LHCN-M2 (cell line): Measurements from ENCODE around the gene TEAD1. TPM values are rescaled to one million over a fixed set of nuclear protein-coding genes. Genes with fewer than 3 reads are reported as not detected.

Experiments
- DNase-seq: peaks from one replicate; pipeline ENCODE4 v3.0.0-alpha.2; 2012; ENCODE audit warnings: low read depth
- total RNA-seq: library from RNA; depleted of rRNA; stranded (reverse); fragments of >200 nt; gene quantifications from 2 replicates; pipeline ENCODE4 v1.2.3, GENCODE V29; 2014

Gene TEAD1
- total RNA-seq, 1 experiment from 2014 or later = 105 TPM

- DNase-seq = no peak
These were observed 305.9 kb downstream of the TEAD1 start for GRCh38 chr11:12979928-12980689.

DNA sequence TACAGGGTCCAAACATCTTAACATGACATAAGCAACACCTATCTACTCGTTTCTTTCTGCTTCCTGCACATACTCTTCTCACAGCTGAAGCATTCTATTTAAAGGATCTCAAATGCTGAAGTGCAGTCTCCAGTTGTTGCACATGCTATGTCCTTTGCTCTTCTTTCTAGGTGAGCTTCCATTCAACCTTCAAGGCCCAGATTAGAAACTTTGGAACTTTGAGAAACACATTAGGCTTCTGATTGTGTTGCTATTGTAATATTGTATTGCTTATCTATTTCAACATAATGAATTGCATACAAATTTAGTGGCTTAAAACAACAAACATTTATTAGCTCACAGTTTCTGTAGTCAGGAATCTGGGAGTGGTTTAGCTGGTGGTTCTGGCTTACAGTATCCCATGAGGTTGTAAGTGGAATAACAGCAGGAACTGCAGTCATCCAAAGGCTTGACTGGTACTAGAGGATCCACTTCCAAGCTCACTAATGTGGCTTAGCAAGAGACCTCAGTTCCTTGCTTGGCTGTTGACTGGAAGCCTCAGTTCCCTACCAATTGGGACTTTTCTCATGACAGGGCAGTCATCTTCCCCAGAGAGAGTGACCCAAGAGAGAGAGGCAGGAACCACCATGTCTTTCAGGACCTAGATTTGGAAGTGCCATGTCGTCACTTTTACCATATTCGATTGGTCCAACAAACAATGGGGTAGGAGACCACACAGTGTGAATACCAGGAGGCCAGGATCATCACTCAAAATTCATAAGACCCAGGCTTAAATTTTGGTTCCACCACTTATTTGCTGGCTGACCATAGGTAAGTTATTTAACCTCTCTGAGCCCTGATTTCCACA is 307.7 kb downstream of the TEAD1 start:
- DNase-seq = peak; percentile 16

GRCh38 chr11:12983336-12983735 is 309.1 kb downstream of the TEAD1 start:
- DNase-seq = no peak

DNA sequence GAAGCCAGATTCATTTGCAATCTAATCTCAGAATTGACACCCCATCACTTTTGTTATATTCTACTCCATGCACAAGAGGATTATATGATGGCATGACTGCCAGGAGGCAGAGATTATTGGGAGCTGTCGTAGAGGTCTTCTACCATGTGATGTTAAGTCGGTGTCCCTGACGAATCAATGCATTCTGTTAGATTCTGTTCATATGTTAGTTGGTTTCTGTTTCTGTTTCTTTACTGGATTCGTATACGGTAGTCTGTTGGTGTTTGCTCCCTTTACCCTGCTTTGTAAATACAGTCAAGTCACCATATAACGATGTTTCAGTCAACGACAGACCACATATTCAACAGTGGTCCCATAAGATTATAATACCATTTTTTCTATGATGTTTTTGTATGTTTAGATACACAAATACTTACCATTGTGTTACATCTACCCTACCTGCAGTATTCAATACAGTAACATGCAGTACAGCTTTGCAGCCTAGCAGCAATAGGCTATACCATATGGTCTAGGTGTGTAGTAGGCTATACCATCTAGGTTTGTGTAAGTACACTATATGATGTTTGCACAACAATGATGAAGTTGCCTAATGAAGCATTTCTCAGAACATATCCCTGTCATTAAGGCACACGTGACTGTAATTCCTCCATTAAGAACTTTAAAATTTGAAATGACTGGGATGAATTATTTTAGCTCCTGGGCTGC is 312.1 kb downstream of the TEAD1 start:
- DNase-seq = no peak

DNA sequence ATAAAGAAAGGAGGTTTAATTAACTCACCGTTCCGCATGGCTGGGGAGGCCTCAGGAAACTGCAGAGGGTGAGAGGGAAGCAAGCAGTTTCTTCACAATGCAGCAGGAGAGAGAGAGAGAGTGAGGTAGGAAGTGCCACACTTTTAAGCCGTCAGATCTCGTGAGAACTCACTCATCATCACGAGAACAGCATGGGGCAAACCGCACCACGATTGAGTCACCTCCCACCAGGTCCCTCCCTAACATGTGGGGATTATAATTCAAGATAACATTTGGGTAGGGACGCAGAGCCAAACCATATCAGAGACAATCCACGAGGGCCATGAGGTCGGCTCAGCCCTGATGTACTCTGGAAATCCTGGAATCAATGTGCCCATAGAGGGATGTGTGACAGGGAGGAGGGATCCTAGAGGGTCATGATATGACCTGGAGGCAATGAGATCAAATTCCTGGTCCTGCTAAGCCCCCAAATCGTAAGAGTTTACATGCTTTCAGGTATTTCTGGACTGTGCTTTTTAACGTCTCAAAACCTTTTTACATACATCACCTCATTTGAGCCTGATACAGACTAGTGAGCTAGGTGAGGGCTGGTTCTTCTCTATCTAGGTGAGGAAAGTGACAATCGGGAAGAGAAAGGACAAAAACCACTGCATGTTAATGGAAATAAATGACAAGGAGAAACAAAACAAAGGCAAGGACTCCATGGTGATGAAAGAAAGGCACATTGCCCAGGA is 315.4 kb downstream of the TEAD1 start:
- DNase-seq = peak; percentile 5

- DNase-seq = no peak
These were observed 315.9 kb downstream of the TEAD1 start for GRCh38 chr11:12990162-12990480.

DNA sequence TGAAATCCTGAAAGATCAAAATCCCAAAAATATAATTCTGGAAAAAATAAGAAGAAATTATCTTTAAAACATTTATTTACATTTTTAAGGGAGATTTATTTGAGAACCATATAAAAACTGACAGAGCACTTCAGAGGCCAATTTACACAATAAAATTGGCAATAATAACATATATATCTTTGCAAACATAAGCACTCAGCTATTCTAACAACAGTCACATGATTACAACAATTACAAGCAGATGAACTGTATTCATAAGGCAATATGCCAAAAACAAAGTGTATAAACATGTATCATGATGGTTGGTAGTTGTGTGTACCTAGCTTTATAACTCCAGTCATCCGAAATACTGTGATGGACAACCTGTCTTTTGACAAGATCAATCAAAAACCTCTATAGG is 317.2 kb downstream of the TEAD1 start:
- no peak for DNase-seq

- no peak for DNase-seq
These were observed 319.4 kb downstream of the TEAD1 start for GRCh38 chr11:12993626-12994025.
